Pulmonary artery endothelial cell (primary cell): Measurements from ENCODE around the gene ASMTL. TPM values are rescaled to one million over a fixed set of nuclear protein-coding genes. Genes with fewer than 3 reads are reported as not detected.
"Not testable (repeated sequence)": the region's sequence is repeated elsewhere in the genome, so short reads cannot be mapped to it uniquely, and the experiment has no call there.

ENCODE experiments used
- DNase-seq: peaks from one replicate; pipeline ENCODE4 v3.0.0-alpha.2; 2011; ENCODE audit warnings: low read depth, low spot score
- total RNA-seq: library from RNA; depleted of rRNA; stranded (reverse); fragments of >200 nt; gene quantifications from 2 replicates; pipeline ENCODE4 v1.2.3, GENCODE V29; 2014

Gene ASMTL
- total RNA-seq, 1 donor from 2014 or later: 25.5 TPM

DNA sequence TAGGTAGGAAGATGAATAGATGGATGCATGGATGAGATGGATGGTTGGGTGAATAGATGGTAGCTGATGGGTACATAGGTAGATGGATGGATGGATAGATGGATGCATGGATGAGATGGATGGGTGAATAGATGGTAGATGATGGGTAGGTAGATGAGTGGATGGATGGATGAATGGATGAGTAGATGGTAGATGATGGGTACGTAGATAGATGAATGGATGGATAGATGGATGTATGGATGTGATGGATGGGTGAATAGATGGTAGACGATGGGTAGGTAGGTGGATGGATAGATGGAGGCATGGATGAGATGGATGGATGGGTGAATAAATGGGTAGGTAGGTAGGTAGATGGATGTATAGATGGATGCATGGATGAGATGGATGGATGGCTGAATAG, 46.9 kb downstream of the ASMTL start:
- not testable (repeated sequence) for DNase-seq

DNA sequence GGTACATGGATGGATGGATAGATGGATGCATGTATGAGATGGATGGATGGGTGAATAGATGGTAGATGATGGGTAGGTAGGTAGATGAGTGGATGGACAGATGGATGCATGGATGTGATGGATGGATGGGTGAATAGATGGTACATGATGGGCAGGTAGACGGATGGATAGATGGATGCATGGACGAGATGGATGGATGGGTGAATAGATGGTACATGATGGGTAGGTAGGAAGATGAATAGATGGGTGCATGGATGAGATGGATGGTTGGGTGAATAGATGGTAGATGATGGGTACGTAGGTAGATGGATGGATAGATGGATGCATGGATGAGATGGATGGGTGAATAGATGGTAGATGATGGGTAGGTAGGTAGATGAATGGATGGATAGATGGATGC, 48.8 kb downstream of the ASMTL start:
- not testable (repeated sequence) for DNase-seq

- no peak for DNase-seq
These were observed 49.5 kb downstream of the ASMTL start for GRCh38 chrX:1403228-1403627.

GRCh38 chrX:1401611-1402430, 50.9 kb downstream of the ASMTL start:
- DNase-seq: no peak

DNA sequence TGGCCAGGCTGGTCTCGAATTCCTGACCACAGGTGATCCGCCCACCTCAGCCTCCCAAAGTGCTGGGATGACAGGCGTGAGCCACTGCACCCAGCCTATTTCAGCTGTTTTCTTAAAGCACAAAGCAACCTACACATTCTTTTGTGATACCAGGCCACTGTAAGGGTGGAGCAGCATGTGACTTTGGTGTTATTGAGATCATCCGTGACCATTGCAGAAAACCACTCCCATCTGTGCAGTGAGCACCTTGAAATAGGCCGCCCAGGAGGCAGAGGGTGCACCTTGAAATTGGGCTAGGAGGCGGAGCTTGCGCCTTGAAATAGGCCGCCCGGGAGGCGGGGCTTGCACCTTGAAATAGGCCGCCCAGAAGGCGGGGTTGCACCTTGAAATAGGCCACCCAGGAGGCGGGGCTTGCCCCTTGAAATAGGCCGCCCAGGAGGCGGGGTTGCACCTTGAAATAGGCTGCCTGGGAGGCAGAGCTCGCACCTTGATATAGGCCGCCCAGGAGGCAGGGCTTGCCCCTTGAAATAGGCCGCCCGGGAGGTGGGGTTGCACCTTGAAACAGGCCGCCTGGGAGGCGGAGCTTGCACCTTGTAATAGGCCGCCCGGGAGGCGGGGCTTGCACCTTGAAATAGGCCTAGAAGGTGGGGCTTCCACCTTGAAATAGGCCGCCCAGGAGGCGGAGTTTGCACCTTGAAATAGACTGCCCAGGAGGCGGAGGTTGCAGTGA, 51.8 kb downstream of the ASMTL start:
- no peak for DNase-seq

- no peak for DNase-seq
These were observed 52.7 kb downstream of the ASMTL start for GRCh38 chrX:1400049-1400448.

DNA sequence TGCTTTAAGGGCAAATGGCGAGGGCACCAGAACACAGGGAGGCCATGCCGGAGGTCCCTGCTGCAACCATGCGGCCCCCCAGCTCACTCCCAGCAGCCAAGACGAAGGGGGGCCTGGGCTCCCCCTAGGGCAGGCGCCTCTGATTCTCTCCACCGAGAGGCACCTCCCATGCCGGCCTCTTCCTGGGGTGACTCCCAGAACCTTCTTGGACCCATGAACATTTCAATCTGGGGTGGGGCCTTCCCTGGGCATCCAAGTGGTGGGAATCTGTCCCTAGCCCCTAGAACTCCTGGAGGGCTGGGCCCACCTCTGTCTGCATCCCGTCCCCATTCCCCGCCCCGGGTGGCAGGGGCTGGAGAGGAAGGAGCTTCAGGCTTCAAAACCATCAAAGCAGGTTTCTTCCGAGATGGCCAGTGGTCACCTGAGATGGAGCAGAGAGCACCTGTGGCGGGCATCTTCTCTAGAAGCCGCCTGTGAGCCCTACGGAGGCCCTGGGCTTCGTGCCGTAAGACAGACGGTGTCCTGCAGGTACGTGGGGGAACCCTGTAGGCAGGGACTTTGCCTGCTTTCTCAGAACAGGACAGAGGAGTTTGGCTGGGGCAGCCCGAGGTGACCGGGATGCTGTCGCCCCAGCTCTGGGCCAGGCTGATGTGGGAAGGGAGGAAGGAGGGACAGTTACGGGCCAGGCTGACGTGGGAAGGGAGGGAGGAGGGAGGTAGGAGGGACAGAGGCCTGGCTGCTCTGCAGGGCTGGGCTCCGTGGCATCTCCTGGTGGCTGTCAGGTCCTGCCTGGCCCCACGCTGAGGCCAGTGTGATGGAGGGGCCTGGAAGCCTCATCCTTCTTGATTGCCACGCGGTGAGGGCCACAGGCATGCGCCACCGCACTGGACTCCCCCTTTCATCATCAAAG, 54.0 kb downstream of the ASMTL start:
- no peak for DNase-seq

DNA sequence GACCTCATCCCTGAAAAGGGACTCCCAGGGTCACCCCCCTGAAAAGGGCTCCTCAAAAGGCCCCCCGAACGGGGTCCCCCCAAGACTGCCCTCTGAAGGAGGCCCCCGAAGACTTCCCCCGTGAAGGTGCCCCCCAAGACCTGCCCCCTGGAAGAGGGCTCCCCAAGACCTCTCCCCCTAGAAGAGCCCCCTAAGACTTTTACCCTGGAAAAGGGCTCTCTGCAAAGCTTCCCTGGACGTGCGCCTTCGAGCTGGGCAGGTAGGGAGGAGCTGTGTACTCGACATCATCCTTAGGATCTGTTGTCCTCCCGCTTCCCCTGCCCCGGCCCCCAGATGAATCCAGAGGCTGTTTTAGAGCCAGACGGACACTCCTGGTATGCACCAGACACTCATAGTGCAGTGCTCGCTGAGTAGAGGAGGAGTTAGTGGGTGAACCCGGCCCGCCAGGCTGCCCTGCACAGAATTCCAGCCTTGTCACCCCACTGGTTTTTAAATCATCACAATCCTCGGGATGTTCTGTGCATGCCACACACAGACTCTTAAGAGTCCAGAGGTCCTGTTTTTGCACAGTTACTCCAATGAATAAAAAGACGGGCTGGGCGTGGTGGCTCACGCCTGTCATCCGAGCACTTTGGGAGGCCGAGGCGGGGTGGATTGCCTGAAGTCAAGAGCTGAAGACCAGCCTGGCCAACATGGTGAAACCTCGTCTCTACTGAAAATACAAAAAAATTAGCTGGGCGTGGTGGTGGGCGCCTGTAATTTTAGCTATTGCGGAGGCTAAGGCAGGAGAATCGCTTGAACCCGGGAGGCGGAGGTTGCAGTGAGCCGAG, 55.1 kb downstream of the ASMTL start:
- no peak for DNase-seq

DNA sequence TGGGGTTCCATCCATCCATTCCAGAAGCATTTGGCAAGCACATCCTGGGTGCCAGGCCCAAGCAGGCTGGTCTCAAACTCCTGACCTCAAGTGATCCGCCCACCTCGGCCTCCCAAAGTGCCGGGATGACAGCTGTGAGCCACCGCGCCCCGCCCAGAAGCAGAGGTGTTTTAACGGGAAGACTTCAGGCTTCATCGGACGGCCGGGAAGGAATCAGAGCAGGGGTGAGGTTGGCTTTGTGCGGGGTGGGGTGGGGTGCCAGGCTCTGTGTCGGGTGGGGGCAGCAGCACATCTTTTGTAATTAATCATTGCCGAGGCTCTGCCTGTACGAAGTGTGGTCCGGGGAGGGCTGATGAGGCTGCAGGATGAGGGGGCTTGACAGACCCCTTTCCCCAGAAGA, 55.7 kb downstream of the ASMTL start:
- DNase-seq: no peak

DNA sequence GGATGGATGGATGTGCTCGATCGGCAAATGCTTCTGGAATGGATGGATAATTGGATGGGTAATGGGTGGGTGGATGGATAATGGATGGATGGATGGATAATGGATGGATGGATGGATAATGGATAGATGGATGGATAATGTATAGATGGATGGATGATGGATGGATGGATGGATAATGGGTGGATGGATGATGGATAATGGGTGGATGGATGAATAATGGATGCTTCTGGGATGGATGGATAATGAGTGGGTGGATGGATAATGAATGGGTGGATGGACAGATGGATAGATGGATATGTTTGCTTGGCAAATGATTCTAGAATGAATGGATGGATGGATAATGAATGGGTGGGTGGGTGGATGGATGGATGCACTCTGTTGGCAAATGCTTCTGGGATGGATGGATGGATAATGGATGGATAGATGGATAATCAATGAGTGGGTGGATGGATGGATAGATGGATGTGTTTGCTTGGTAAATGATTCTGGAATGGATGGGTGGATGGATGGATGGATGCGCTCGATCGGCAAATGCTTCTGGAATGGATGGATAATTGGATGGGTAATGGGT, 57.0 kb downstream of the ASMTL start:
- no peak for DNase-seq

GRCh38 chrX:1394731-1395501, 57.8 kb downstream of the ASMTL start:
- no peak for DNase-seq

- DNase-seq: no peak
These were observed 58.7 kb downstream of the ASMTL start for GRCh38 chrX:1393871-1394615.

GRCh38 chrX:1392376-1393068, 60.2 kb downstream of the ASMTL start:
- peak; percentile 33 for DNase-seq

GRCh38 chrX:1391707-1392375, 60.9 kb downstream of the ASMTL start, which contains the start of gene SLC25A6:
Gene SLC25A6, minus strand, starts transcription at chrX:1392113. Its CDS starts 104 bp downstream, at chrX:1392009.
- peak; percentile 90 for DNase-seq

- no peak for DNase-seq
These were observed 61.4 kb downstream of the ASMTL start for GRCh38 chrX:1391370-1391706.

GRCh38 chrX:1390621-1391369, 61.9 kb downstream of the ASMTL start:
- no peak for DNase-seq

GRCh38 chrX:1389993-1390285, 62.8 kb downstream of the ASMTL start:
- no peak for DNase-seq
